Caco-2 (cell line): ENCODE measurements around the gene TTC16. TPM values are rescaled to one million over a fixed set of nuclear protein-coding genes. Genes with fewer than 3 reads are reported as not detected.

Experiments used
- BruUV-seq: library from RNA; stranded (reverse); fragments of 400-500 nt; replicated peaks from 2 replicates; lab custom pipeline; 2021; lab: Mats Ljungman, UMichigan
- CTCF ChIA-PET: fragments of 300-600 bp; sonication (Branson Sonifier 250); formaldehyde crosslinking; loops from one replicate; lab custom pipeline; 2022; ENCODE audit warnings: antibody characterized with exemption; lab: Charles Lee
- POLR2A ChIA-PET: fragments of 300-600 bp; sonication (Branson Sonifier 250); formaldehyde crosslinking; loops from one replicate; lab custom pipeline; 2022; ENCODE audit warnings: antibody characterized with exemption; lab: Charles Lee
- DNase-seq, 2 experiments: peaks; one replicate each; pipeline versions ENCODE4 v3.0.0 to v3.0.0-alpha.2; 2020 to 2022
- H3K27me3 ChIP-seq: replicated peaks from 2 replicates; pipeline ENCODE4 v1.6.0; 2011; ENCODE audit warnings: low read length; ENCODE audit not compliant: control insufficient read depth, insufficient read depth
- H3K36me3 ChIP-seq: 2 replicates; pipeline ENCODE4 v1.5.1; 2011; ENCODE audit warnings: low read length; ENCODE audit not compliant: control insufficient read depth, insufficient read depth
- H3K4me1 ChIP-seq: fragments of 250-450 bp; sonication (Bioruptor Pico); 2 replicates; pipeline ENCODE4 v1.5.1; 2020; ENCODE audit warnings: mild to moderate bottlenecking
- H3K4me3 ChIP-seq: 2 replicates; pipeline ENCODE4 v1.5.1; 2011; ENCODE audit warnings: low read depth, mild to moderate bottlenecking, control low read depth, low read length
- H3K9me3 ChIP-seq: fragments of 250-450 bp; sonication (Bioruptor Pico); 2 replicates; pipeline ENCODE4 v1.5.1; 2020; ENCODE audit warnings: mild to moderate bottlenecking, moderate library complexity
- H3K27ac Mint-ChIP-seq: one replicate; pipeline ENCODE4 v1.8.0; 2022; ENCODE audit warnings: mixed read lengths; ENCODE audit not compliant: unreplicated experiment
- H3K27me3 Mint-ChIP-seq: one replicate; pipeline ENCODE4 v1.8.0; 2022; ENCODE audit warnings: mixed read lengths; ENCODE audit not compliant: insufficient read depth, unreplicated experiment
- H3K36me3 Mint-ChIP-seq: one replicate; pipeline ENCODE4 v1.8.0; 2022; ENCODE audit warnings: mild to moderate bottlenecking, mixed read lengths; ENCODE audit not compliant: insufficient read depth, unreplicated experiment
- H3K4me1 Mint-ChIP-seq: one replicate; pipeline ENCODE4 v1.8.0; 2022; ENCODE audit warnings: low read depth, mixed read lengths; ENCODE audit not compliant: unreplicated experiment
- H3K4me3 Mint-ChIP-seq: one replicate; pipeline ENCODE4 v1.8.0; 2022; ENCODE audit warnings: mild to moderate bottlenecking, moderate library complexity, mixed read lengths; ENCODE audit not compliant: unreplicated experiment
- H3K9me3 Mint-ChIP-seq: one replicate; pipeline ENCODE4 v1.8.0; 2022; ENCODE audit warnings: mixed read lengths; ENCODE audit not compliant: unreplicated experiment
- intact Hi-C: fragments of 100-400 bp; cut with micrococcal nuclease; formaldehyde crosslinking; loops from one replicate; pipeline ENCODE4 v1.10.0; 2022; ENCODE audit not compliant: unreplicated experiment
- total RNA-seq: library from RNA; stranded (reverse); gene quantifications from 2 replicates; pipeline ENCODE4 v1.2.3, GENCODE V29; 2022
- TF ChIP-seq, protein P1 (sequence below), 2 experiments: fragments of 200-600 bp in 1 of 2; IDR thresholded peaks; 1 replicate in 1 of 2; 2 replicates in 1 of 2; pipeline versions ENCODE4 v1.5.1 to v1.8.0; 2011 to 2022; ENCODE audit warnings: antibody characterized with exemption in 1 of 2, control low read depth in 1 of 2, inconsistent platforms in 1 of 2, low read depth in 1 of 2, low read length in 1 of 2, mild to moderate bottlenecking in 1 of 2, moderate library complexity in 1 of 2; ENCODE audit not compliant: insufficient read depth in 1 of 2, severe bottlenecking in 1 of 2, unreplicated experiment in 1 of 2

TTC16 gene
- total RNA-seq, 1 experiment from 2014 or later, result not detected

GRCh38 chr9:127700140-127700539 lies 15.7 kb upstream of the TTC16 start:
- POLR2A ChIA-PET, result no interaction called here
- TF ChIP-seq, protein P1, sequence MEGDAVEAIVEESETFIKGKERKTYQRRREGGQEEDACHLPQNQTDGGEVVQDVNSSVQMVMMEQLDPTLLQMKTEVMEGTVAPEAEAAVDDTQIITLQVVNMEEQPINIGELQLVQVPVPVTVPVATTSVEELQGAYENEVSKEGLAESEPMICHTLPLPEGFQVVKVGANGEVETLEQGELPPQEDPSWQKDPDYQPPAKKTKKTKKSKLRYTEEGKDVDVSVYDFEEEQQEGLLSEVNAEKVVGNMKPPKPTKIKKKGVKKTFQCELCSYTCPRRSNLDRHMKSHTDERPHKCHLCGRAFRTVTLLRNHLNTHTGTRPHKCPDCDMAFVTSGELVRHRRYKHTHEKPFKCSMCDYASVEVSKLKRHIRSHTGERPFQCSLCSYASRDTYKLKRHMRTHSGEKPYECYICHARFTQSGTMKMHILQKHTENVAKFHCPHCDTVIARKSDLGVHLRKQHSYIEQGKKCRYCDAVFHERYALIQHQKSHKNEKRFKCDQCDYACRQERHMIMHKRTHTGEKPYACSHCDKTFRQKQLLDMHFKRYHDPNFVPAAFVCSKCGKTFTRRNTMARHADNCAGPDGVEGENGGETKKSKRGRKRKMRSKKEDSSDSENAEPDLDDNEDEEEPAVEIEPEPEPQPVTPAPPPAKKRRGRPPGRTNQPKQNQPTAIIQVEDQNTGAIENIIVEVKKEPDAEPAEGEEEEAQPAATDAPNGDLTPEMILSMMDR (IDR thresholded peaks at IDR 0.05; ENCODE audit: insufficient read depth in 1 of 2, low read depth in 1 of 2, low read length in 1 of 2, severe bottlenecking in 1 of 2, unreplicated experiment in 1 of 2), result no peak
- H3K4me1 ChIP-seq, result no peaks in the 10 kb centered on the region
- Mint-ChIP-seq H3K27ac (no peak overlapping the region), H3K4me3 (peak overlapping the region; percentile 45), H3K27me3 (no peaks in the 10 kb centered on the region), H3K36me3 (peaks cover 6% of the 10 kb centered on the region), H3K9me3 (no peaks in the 10 kb centered on the region), H3K4me1 (no peaks in the 10 kb centered on the region)
- no peaks in the 10 kb centered on the region for H3K27me3 ChIP-seq
- H3K4me3 ChIP-seq, result no peak overlapping the region
- intact Hi-C loops, result no loop called here
- BruUV-seq, result no TSS peak
- no peaks in the 10 kb centered on the region for H3K9me3 ChIP-seq
- CTCF ChIA-PET, result no interaction called here
- DNase-seq, result no peak
- H3K36me3 ChIP-seq, result no peaks in the 10 kb centered on the region

DNA sequence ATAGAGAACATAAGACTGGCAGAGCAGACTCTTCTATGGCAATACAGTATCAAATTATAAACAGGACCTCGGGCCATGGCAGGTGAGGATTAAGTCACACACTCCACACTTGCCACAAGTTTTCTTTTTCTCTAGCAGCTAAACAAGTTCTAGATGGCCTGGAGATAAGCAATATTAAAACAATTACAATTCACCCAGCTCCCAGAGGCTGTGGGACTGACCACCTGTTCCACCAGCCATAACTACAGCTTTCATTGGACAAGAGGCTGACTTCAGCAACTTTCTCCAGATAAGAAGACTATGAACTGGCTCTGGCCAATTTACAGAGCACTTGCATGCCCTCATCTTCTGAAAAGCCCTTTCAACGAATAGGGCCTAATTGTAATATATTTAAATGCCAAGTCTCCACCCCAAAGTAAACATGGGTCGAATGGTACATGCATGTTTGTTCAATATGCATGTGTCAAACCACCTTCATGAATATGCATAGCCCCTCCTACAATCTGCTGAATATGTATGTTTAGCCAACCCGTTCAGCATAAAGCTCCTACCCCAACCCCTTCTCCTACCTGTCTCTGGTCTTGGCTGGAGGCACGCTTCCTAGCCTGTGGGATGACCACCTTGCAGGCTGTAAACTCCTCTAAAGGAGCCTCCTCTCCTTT lies 15.2 kb upstream of the TTC16 start:
- Mint-ChIP-seq H3K4me3 (peak overlapping the region; percentile 45), H3K36me3 (peaks cover 6% of the 10 kb centered on the region), H3K27ac (no peak overlapping the region), H3K9me3 (no peaks in the 10 kb centered on the region), H3K4me1 (no peaks in the 10 kb centered on the region), H3K27me3 (no peaks in the 10 kb centered on the region)
- no peak for DNase-seq
- TF ChIP-seq, protein P1 (IDR thresholded peaks at IDR 0.05; ENCODE audit: insufficient read depth in 1 of 2, low read depth in 1 of 2, low read length in 1 of 2, severe bottlenecking in 1 of 2, unreplicated experiment in 1 of 2), result no peak
- Histone ChIP-seq H3K9me3 (no peaks in the 10 kb centered on the region), H3K4me3 (no peak overlapping the region), H3K4me1 (no peaks in the 10 kb centered on the region), H3K27me3 (no peaks in the 10 kb centered on the region), H3K36me3 (no peaks in the 10 kb centered on the region)
- no TSS peak for BruUV-seq
- CTCF ChIA-PET, result interaction anchor here (0.6 to 1.3 kb wide), 2 partner anchors 34 to 191 kb away, joined by 4 to 11 read pairs; partner anchors contain the start of gene TOR2A
- POLR2A ChIA-PET, result no interaction called here
- intact Hi-C loops, result no loop called here

DNA sequence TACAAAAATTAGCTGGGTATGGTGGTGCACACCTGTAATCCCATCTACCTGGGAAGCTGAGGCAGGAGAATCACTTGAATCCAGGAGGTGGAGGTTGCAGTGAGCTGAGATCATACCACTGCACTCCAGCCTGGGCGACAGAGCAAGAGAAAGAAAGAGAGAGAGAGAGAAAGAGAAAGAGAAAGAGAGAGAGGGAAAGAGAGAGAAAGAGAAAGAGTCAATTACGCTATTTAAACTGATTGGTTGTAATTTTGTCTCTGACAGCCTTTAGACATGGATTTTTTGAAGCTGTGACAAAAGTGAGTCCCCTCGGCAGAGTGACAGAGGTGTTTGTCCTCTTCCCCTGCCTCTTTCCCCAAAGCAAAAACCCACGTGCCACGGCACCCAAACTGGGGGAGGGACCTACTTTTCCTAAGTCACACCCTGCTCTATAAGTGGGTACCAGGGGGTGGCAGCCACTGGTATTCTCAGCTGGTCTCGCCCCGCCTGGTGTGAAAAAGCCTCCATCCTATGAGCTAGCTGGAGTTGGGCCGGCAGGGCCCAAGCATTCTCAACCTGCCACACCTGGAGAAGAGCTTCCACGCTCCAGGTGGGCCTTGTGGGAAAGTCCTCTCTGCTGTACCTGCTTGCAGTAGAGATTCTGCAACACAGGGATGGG lies 12.5 kb upstream of the TTC16 start:
- Histone ChIP-seq H3K4me1 (no peaks in the 10 kb centered on the region), H3K9me3 (no peaks in the 10 kb centered on the region), H3K36me3 (no peaks in the 10 kb centered on the region), H3K27me3 (no peaks in the 10 kb centered on the region), H3K4me3 (no peak overlapping the region)
- H3K4me1 Mint-ChIP-seq, result no peaks in the 10 kb centered on the region
- H3K27ac Mint-ChIP-seq, result no peak overlapping the region
- CTCF ChIA-PET, result interaction anchor here (1.5 kb wide), 1 partner anchor 32 kb away, joined by 6 read pairs; the partner anchor contains the start of gene TOR2A
- H3K4me3 Mint-ChIP-seq, result no peak overlapping the region
- TF ChIP-seq, protein P1 (IDR thresholded peaks at IDR 0.05; ENCODE audit: insufficient read depth in 1 of 2, low read depth in 1 of 2, low read length in 1 of 2, severe bottlenecking in 1 of 2, unreplicated experiment in 1 of 2), result no peak
- no TSS peak for BruUV-seq
- POLR2A ChIA-PET, result no interaction called here
- intact Hi-C loops, result no loop called here
- no peak for DNase-seq
- peaks cover 6% of the 10 kb centered on the region for H3K36me3 Mint-ChIP-seq
- peaks cover 3% of the 10 kb centered on the region for H3K9me3 Mint-ChIP-seq
- no peaks in the 10 kb centered on the region for H3K27me3 Mint-ChIP-seq
